Motor neuron (in vitro differentiated cells): Measurements from ENCODE around the gene PIK3R4. TPM values are rescaled to one million over a fixed set of nuclear protein-coding genes. Genes with fewer than 3 reads are reported as not detected.

Source experiments
- ATAC-seq, 8 experiments: fragments of 200-7000 bp; cut with Tn5 transposase; replicated peaks in 6 of 8; 2 replicates each; pipeline ENCODE4 v1.8.0; 2021; ENCODE audit warnings: mild to moderate bottlenecking in 8 of 8, moderate library complexity in 8 of 8
- H3K27ac ChIP-seq, 2 donors: fragments of 250-450 bp; sonication (Bioruptor Pico); 2 replicates each; pipeline ENCODE4 v1.9.0; 2021; ENCODE audit warnings: antibody characterized with exemption in 2 of 2, mild to moderate bottlenecking in 2 of 2, moderate library complexity in 1 of 2
- H3K4me1 ChIP-seq, 2 donors: fragments of 250-450 bp; sonication (Bioruptor Pico); replicated peaks in 1 of 2; 2 replicates each; pipeline ENCODE4 v1.6.1; 2021; ENCODE audit warnings: antibody characterized with exemption in 2 of 2, mild to moderate bottlenecking in 2 of 2, moderate library complexity in 1 of 2
- H3K4me3 ChIP-seq, 5 donors: fragments of 250-450 bp; sonication (Bioruptor Pico); 2 replicates each; pipeline ENCODE4 v1.9.0; 2021; ENCODE audit warnings: antibody characterized with exemption in 5 of 5, mild to moderate bottlenecking in 5 of 5, moderate library complexity in 4 of 5
- WGBS, 10 experiments: fragments of 450-650 bp; shearing (Covaris generic); methylation state at CpG; one replicate each; pipeline ENCODE4 v1.0.0; 2022; 5-methylcytosine and 5-hydroxymethylcytosine counted together
- in situ Hi-C, 9 experiments: fragments of 400-800 bp; cut with MboI; loops; one replicate each; pipeline ENCODE4 v1.15.0; 2021; ENCODE audit warnings: low sequenced_read_pairs in 9 of 9, low pct_unique_long_range_greater_than_20kb in 2 of 9; ENCODE audit not compliant: unreplicated experiment in 9 of 9
- total RNA-seq, 8 experiments: library from RNA; unstranded; fragments of 300-600 nt; gene quantifications; 2 replicates each; pipeline versions ENCODE4 v1.2.3 to v1.2.4, GENCODE V29; 2022

Gene PIK3R4
- total RNA-seq, 8 experiments from 2014 or later: 16.2 to 40.2 (median 22.4) TPM

DNA sequence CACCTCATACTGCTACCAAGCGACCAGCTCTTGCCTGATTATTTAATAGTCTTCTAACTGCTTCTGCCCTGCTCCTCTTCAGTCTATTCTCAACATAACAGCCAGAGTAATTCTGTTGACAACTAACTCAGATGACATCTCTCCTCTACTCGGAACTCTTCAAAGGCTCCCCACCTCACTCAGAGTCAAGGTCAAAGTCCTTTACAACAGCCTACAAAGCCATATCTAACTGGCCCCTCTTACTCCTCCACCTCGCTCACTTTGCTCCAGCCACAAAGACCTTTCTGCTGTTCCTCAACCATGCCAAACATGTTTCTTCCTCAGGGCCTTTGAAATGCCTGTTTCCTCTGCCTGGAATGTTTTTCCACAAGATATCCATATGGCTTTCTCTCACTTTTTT lies 43.6 kb downstream of the PIK3R4 start:
- Histone ChIP-seq H3K4me1 (no peaks in the 10 kb centered on the region), H3K27ac (no peak overlapping the region), H3K4me3 (no peak overlapping the region)
- in situ Hi-C loops: no loop called here
- WGBS, 10 experiments: 73 to 100% (median 90%) methylated on average over 1 to 3 of the region's 3 CpGs
- no peak for ATAC-seq

DNA sequence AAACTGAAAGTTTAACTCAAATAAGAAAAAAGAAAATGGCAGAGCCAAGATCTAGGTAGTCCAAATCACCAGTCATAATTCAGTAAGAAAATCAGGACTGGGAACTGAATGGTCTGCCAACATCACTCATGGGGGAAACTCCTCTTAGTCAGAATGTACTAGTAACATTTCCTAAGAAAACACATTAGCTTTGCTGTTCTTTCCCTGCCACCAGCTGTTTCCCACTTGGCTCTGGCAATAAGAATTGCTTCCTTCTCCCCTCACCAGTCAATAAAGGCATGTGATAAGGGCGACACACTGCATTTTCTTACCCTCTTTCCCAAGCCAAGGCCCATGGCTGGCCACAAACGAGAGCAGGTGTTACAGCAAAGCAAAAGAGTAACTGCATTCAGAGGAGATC lies 46.1 kb downstream of the PIK3R4 start:
- 60 to 100% (median 86%) methylated on average over 1 to 2 of the region's 2 CpGs; no CpG with 5 or more reads in 3 of the 10 experiments for WGBS, 10 experiments
- H3K27ac ChIP-seq: no peak overlapping the region
- ATAC-seq: no peak
- no peaks in the 10 kb centered on the region for H3K4me1 ChIP-seq
- in situ Hi-C loops: no loop called here
- no peak overlapping the region for H3K4me3 ChIP-seq

GRCh38 chr3:130699765-130700164 lies 46.9 kb downstream of the PIK3R4 start:
- in situ Hi-C loops: no loop called here
- H3K4me1 ChIP-seq: no peaks in the 10 kb centered on the region
- H3K4me3 ChIP-seq: no peak overlapping the region
- H3K27ac ChIP-seq: no peak overlapping the region
- peak in 2 of 8 experiments; percentile 27 to 31 for ATAC-seq

- no peak overlapping the region for H3K27ac ChIP-seq
- no peak overlapping the region for H3K4me3 ChIP-seq
- no peaks in the 10 kb centered on the region for H3K4me1 ChIP-seq
- in situ Hi-C loops: no loop called here
- WGBS, 10 experiments: 40 to 100% (median 88%) methylated on average over 1 to 2 of the region's 2 CpGs
- ATAC-seq: peak in 2 of 8 experiments; percentile 61 to 65
Observed at GRCh38 chr3:130693314-130693713, 53.3 kb downstream of the PIK3R4 start.

GRCh38 chr3:130692455-130692854 lies 54.2 kb downstream of the PIK3R4 start:
- H3K4me1 ChIP-seq: no peaks in the 10 kb centered on the region
- H3K4me3 ChIP-seq: no peak overlapping the region
- 29 to 100% (median 86%) methylated on average over 1 of the region's 1 CpG; no CpG with 5 or more reads in 3 of the 10 experiments for WGBS, 10 experiments
- ATAC-seq: no peak
- in situ Hi-C loops: no loop called here
- no peak overlapping the region for H3K27ac ChIP-seq

GRCh38 chr3:130688697-130689470 lies 57.7 kb downstream of the PIK3R4 start:
- Histone ChIP-seq H3K27ac (no peak overlapping the region), H3K4me3 (no peak overlapping the region), H3K4me1 (no peaks in the 10 kb centered on the region)
- peak in 1 of 8 experiments; percentile 74 for ATAC-seq
- in situ Hi-C loops: no loop called here
- WGBS, 10 experiments: 27 to 100% (median 94%) methylated on average over 1 to 3 of the region's 3 CpGs; no CpG with 5 or more reads in 2 of the 10 experiments

GRCh38 chr3:130688015-130688688 lies 58.5 kb downstream of the PIK3R4 start:
- 10 to 100% (median 72%) methylated on average over 1 to 4 of the region's 4 CpGs for WGBS, 10 experiments
- H3K27ac ChIP-seq: no peak overlapping the region
- no peak overlapping the region for H3K4me3 ChIP-seq
- peak in 2 of 8 experiments; percentile 36 to 58 for ATAC-seq
- no peaks in the 10 kb centered on the region for H3K4me1 ChIP-seq
- in situ Hi-C loops: no loop called here

- H3K27ac ChIP-seq: no peak overlapping the region
- no peak for ATAC-seq
- no peak overlapping the region for H3K4me3 ChIP-seq
- no peaks in the 10 kb centered on the region for H3K4me1 ChIP-seq
- in situ Hi-C loops: no loop called here
Observed at GRCh38 chr3:130687327-130687726, 59.3 kb downstream of the PIK3R4 start.

GRCh38 chr3:130686833-130687232 lies 59.8 kb downstream of the PIK3R4 start:
- no peak overlapping the region for H3K27ac ChIP-seq
- no peak for ATAC-seq
- in situ Hi-C loops: no loop called here
- H3K4me3 ChIP-seq: no peak overlapping the region
- WGBS, 10 experiments: 89 to 100% (median 100%) methylated on average over 1 of the region's 1 CpG; no CpG with 5 or more reads in 1 of the 10 experiments
- H3K4me1 ChIP-seq: no peaks in the 10 kb centered on the region

DNA sequence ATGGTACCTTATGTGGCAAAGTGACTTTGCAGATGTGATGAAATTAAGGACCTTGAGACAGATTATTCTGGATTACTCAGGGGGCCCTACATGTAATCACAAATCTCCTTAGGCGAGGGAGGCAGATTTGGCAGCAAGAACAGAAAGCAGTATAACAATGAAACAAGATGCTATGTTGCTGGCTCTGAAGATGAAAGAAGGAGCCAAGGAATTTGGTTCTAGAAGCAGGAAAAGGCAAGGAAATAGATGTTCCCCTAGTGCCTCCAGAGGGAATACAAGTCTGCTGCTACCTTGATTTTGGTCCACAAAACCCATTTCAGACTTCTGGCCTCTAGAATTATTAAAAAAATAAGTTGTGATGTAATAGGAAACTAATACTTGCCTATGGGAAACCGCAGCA lies 64.5 kb downstream of the PIK3R4 start:
- Histone ChIP-seq H3K4me1 (no peaks in the 10 kb centered on the region), H3K4me3 (no peak overlapping the region), H3K27ac (no peak overlapping the region)
- no peak for ATAC-seq
- in situ Hi-C loops: no loop called here
- 64 to 100% (median 100%) methylated on average over 1 to 2 of the region's 2 CpGs; no CpG with 5 or more reads in 2 of the 10 experiments for WGBS, 10 experiments

DNA sequence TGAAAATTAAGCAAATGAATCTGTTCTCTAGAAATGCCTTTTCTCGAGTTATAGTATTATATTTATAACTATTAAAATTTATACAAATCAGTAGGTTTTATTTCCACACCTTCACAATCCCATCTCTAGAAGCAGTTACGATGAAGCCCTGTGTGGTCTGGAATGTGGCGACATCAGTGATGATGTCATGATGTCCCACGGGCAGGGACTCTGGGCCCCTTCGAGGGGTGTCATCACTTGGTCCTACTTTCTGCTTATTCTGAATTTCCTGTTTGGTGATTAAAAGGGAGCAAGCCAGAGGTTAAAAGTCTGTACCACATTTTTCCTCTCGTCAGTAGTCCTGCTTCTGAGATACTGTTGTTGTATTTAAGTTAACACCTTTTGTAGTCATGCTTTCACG lies 67.4 kb downstream of the PIK3R4 start:
- Histone ChIP-seq H3K4me1 (no peaks in the 10 kb centered on the region), H3K27ac (no peak overlapping the region), H3K4me3 (no peak overlapping the region)
- peak in 1 of 8 experiments; percentile 56 for ATAC-seq
- in situ Hi-C loops: no loop called here
- WGBS, 10 experiments: 39 to 100% (median 89%) methylated on average over 1 to 6 of the region's 7 CpGs; no CpG with 5 or more reads in 1 of the 10 experiments

- WGBS, 10 experiments: 80 to 100% (median 100%) methylated on average over 1 of the region's 1 CpG; no CpG with 5 or more reads in 1 of the 10 experiments
- no peaks in the 10 kb centered on the region for H3K4me1 ChIP-seq
- in situ Hi-C loops: no loop called here
- ATAC-seq: no peak
- no peak overlapping the region for H3K27ac ChIP-seq
- no peak overlapping the region for H3K4me3 ChIP-seq
Observed at GRCh38 chr3:130677343-130677742, 69.3 kb downstream of the PIK3R4 start.

GRCh38 chr3:130671545-130672312 lies 74.9 kb downstream of the PIK3R4 start:
- no peak overlapping the region for H3K4me3 ChIP-seq
- H3K27ac ChIP-seq: no peak overlapping the region
- peak in 5 of 8 experiments; percentile 20 to 89 (median 73) for ATAC-seq
- 25 to 100% (median 90%) methylated on average over 1 to 2 of the region's 2 CpGs; no CpG with 5 or more reads in 2 of the 10 experiments for WGBS, 10 experiments
- no peaks in the 10 kb centered on the region for H3K4me1 ChIP-seq
- in situ Hi-C loops: no loop called here
